WTC11 (cell line): Measurements from ENCODE around the gene NPAS3. TPM values are rescaled to one million over a fixed set of nuclear protein-coding genes. Genes with fewer than 3 reads are reported as not detected.

ENCODE experiments used
- ATAC-seq: fragments of 200-7000 bp; cut with Tn5 transposase; 2 replicates; pipeline ENCODE4 v1.10.0; 2021; ENCODE audit warnings: mild to moderate bottlenecking, moderate library complexity
- CTCF ChIA-PET: fragments of 300-600 bp; sonication (Branson Sonifier 250); formaldehyde crosslinking; loops from one replicate; lab custom pipeline; 2021; ENCODE audit warnings: antibody characterized with exemption; lab: Charles Lee
- POLR2A ChIA-PET: fragments of 350-600 bp; sonication (Branson Sonifier 250); formaldehyde crosslinking; loops from one replicate; lab custom pipeline; 2021; ENCODE audit warnings: antibody characterized with exemption; lab: Charles Lee
- DNase-seq: peaks from one replicate; pipeline ENCODE4 v3.0.0; 2021; ENCODE audit warnings: low spot score
- H3K27ac Mint-ChIP-seq: 2 replicates; pipeline ENCODE4 v1.8.0; 2021; ENCODE audit warnings: mixed read lengths
- H3K27me3 Mint-ChIP-seq: 2 replicates; pipeline ENCODE4 v1.8.0; 2021; ENCODE audit warnings: low read depth, mild to moderate bottlenecking, moderate library complexity, mixed read lengths
- H3K36me3 Mint-ChIP-seq: 2 replicates; pipeline ENCODE4 v1.8.0; 2021; ENCODE audit warnings: mixed read lengths
- H3K4me1 Mint-ChIP-seq: 2 replicates; pipeline ENCODE4 v1.8.0; 2022; ENCODE audit warnings: mixed read lengths
- H3K4me3 Mint-ChIP-seq: 2 replicates; pipeline ENCODE4 v1.8.0; 2021; ENCODE audit warnings: mild to moderate bottlenecking, moderate library complexity, mixed read lengths
- H3K9me3 Mint-ChIP-seq: 2 replicates; pipeline ENCODE4 v1.8.0; 2021; ENCODE audit warnings: mixed read lengths
- CTCF ChIP-seq: fragments of 200-600 bp; IDR thresholded peaks from 2 replicates; pipeline ENCODE4 v1.8.0; 2022; ENCODE audit warnings: antibody characterized with exemption
- E2F1 ChIP-seq: sonication (generic); formaldehyde crosslinking; IDR thresholded peaks from 2 replicates; pipeline ENCODE4 v1.8.0; 2022; ENCODE audit warnings: mild to moderate bottlenecking, missing genetic modification reagents
- ELF4 ChIP-seq: sonication (generic); formaldehyde crosslinking; IDR thresholded peaks from 2 replicates; pipeline ENCODE4 v1.8.1; 2022; ENCODE audit warnings: low read depth, mild to moderate bottlenecking, moderate library complexity, missing genetic modification reagents
- EMX1 ChIP-seq: fragments of 250-450 bp; sonication (Bioruptor Pico); IDR thresholded peaks from 2 replicates; pipeline ENCODE4 v1.8.0; 2021; ENCODE audit warnings: mild to moderate bottlenecking
- FOXJ3 ChIP-seq: sonication (generic); formaldehyde crosslinking; IDR thresholded peaks from 2 replicates; pipeline ENCODE4 v1.9.0; 2021; ENCODE audit warnings: missing genetic modification reagents, mild to moderate bottlenecking, borderline replicate concordance
- FOXP1 ChIP-seq: sonication (generic); formaldehyde crosslinking; IDR thresholded peaks from 2 replicates; pipeline ENCODE4 v1.8.0; 2022; ENCODE audit warnings: missing genetic modification reagents, mild to moderate bottlenecking, moderate library complexity, borderline replicate concordance
- FOXP4 ChIP-seq: sonication (generic); formaldehyde crosslinking; IDR thresholded peaks from 2 replicates; pipeline ENCODE4 v1.8.0; 2022; ENCODE audit warnings: mild to moderate bottlenecking, missing genetic modification reagents
- JAZF1 ChIP-seq: fragments of 250-450 bp; sonication (Bioruptor Pico); IDR thresholded peaks from 2 replicates; pipeline ENCODE4 v1.9.0; 2021; ENCODE audit warnings: moderate library complexity, mild to moderate bottlenecking, inconsistent platforms
- JUN ChIP-seq: sonication (generic); formaldehyde crosslinking; IDR thresholded peaks from 2 replicates; pipeline ENCODE4 v1.8.0; 2023; ENCODE audit warnings: mild to moderate bottlenecking, missing genetic modification reagents
- MXD4 ChIP-seq: fragments of 250-450 bp; sonication (Bioruptor Pico); IDR thresholded peaks from 2 replicates; pipeline ENCODE4 v1.8.0; 2021; ENCODE audit warnings: mild to moderate bottlenecking, moderate library complexity, borderline replicate concordance
- NR1H2 ChIP-seq: sonication (generic); formaldehyde crosslinking; IDR thresholded peaks from 2 replicates; pipeline ENCODE4 v1.9.0; 2021; ENCODE audit warnings: mild to moderate bottlenecking, moderate library complexity, missing genetic modification reagents
- NR3C1 ChIP-seq: sonication (generic); formaldehyde crosslinking; conservative IDR thresholded peaks from 2 replicates; pipeline ENCODE4 v1.8.1; 2023; ENCODE audit warnings: low read depth, mild to moderate bottlenecking, missing genetic modification reagents
- OVOL2 ChIP-seq: fragments of 250-450 bp; sonication (Bioruptor Pico); IDR thresholded peaks from 2 replicates; pipeline ENCODE4 v1.9.0; 2021; ENCODE audit warnings: mild to moderate bottlenecking, borderline replicate concordance
- STAT6 ChIP-seq: sonication (generic); formaldehyde crosslinking; conservative IDR thresholded peaks from 2 replicates; pipeline ENCODE4 v1.8.1; 2023; ENCODE audit warnings: mild to moderate bottlenecking, low read depth, missing genetic modification reagents, moderate library complexity
- TP53 ChIP-seq: sonication (generic); formaldehyde crosslinking; IDR thresholded peaks from 2 replicates; pipeline ENCODE4 v1.8.1; 2023; ENCODE audit warnings: mild to moderate bottlenecking, missing genetic modification reagents
- ZBTB43 ChIP-seq: sonication (generic); formaldehyde crosslinking; IDR thresholded peaks from 2 replicates; pipeline ENCODE4 v1.8.1; 2023; ENCODE audit warnings: mild to moderate bottlenecking, missing genetic modification reagents
- ZNF232 ChIP-seq: sonication (generic); formaldehyde crosslinking; IDR thresholded peaks from 2 replicates; pipeline ENCODE4 v1.8.0; 2022; ENCODE audit warnings: mild to moderate bottlenecking, missing genetic modification reagents
- ZNF396 ChIP-seq: fragments of 250-450 bp; sonication (Bioruptor Pico); IDR thresholded peaks from 2 replicates; pipeline ENCODE4 v1.8.0; 2021; ENCODE audit warnings: mild to moderate bottlenecking, moderate library complexity, borderline replicate concordance
- total RNA-seq: library from RNA; stranded (reverse); gene quantifications from 3 replicates; pipeline ENCODE4 v1.2.3, GENCODE V29; 2021
- TF ChIP-seq, protein P1 (sequence below): sonication (generic); formaldehyde crosslinking; IDR thresholded peaks from 2 replicates; pipeline ENCODE4 v1.8.1; 2022; ENCODE audit warnings: mild to moderate bottlenecking, missing genetic modification reagents, moderate library complexity, borderline replicate concordance
- TF ChIP-seq, protein P2 (sequence below): sonication (generic); formaldehyde crosslinking; IDR thresholded peaks from 2 replicates; pipeline ENCODE4 v1.8.0; 2022; ENCODE audit warnings: mild to moderate bottlenecking, missing genetic modification reagents
- TF ChIP-seq, protein P3 (sequence below): fragments of 250-450 bp; sonication (Bioruptor Pico); IDR thresholded peaks from 2 replicates; pipeline ENCODE4 v1.9.0; 2021; ENCODE audit warnings: mild to moderate bottlenecking
- TF ChIP-seq, protein P4 (sequence below): fragments of 250-450 bp; sonication (Bioruptor Pico); IDR thresholded peaks from 2 replicates; pipeline ENCODE4 v2.1.2; 2022; ENCODE audit warnings: mild to moderate bottlenecking, moderate library complexity

NPAS3 gene
- total RNA-seq, 1 experiment from 2014 or later = 3.2 TPM

DNA sequence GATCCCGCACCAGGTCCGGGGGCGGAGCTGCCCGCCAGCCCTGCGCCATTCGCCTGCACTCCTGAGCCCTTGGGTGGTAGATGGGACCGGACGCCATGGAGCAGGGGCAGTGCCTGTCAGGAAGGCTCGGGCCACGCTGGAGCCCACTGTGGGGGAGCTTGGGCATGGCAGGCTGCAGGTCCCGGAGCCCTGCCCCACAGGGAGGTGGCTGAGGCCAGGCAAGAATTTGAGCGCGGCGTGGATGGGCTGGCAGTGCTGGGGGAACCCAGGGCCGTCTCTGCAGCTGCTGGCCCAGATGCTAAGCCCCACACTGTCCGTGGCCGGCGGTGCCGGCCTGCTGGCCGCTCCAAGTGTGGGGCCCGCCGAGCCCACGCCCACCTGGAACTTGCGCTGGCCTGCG is 260.0 kb downstream of the NPAS3 start:
- Mint-ChIP-seq H3K4me1 (no peaks in the 10 kb centered on the region), H3K9me3 (peaks cover 19% of the 10 kb centered on the region), H3K36me3 (peaks cover 20% of the 10 kb centered on the region), H3K27ac (no peak overlapping the region), H3K27me3 (no peaks in the 10 kb centered on the region), H3K4me3 (no peak overlapping the region)
- TF ChIP-seq MXD4 (CRISPR knock-in tag) (no peak), ZBTB43 (no peak), OVOL2 (no peak), CTCF (no peak), FOXP1 (no peak), FOXJ3 (CRISPR knock-in tag) (no peak), STAT6 (no peak), E2F1 (CRISPR knock-in tag) (no peak), FOXP4 (no peak), ELF4 (CRISPR knock-in tag) (no peak), NR1H2 (no peak), TP53 (CRISPR knock-in tag) (no peak), ZNF396 (CRISPR knock-in tag) (no peak)
- TF ChIP-seq, protein P1, sequence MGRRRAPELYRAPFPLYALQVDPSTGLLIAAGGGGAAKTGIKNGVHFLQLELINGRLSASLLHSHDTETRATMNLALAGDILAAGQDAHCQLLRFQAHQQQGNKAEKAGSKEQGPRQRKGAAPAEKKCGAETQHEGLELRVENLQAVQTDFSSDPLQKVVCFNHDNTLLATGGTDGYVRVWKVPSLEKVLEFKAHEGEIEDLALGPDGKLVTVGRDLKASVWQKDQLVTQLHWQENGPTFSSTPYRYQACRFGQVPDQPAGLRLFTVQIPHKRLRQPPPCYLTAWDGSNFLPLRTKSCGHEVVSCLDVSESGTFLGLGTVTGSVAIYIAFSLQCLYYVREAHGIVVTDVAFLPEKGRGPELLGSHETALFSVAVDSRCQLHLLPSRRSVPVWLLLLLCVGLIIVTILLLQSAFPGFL (CRISPR knock-in tag) = no peak
- ChIA-PET CTCF (no interaction called here), POLR2A (no interaction called here)
- DNase-seq = no peak
- no peak for ATAC-seq

DNA sequence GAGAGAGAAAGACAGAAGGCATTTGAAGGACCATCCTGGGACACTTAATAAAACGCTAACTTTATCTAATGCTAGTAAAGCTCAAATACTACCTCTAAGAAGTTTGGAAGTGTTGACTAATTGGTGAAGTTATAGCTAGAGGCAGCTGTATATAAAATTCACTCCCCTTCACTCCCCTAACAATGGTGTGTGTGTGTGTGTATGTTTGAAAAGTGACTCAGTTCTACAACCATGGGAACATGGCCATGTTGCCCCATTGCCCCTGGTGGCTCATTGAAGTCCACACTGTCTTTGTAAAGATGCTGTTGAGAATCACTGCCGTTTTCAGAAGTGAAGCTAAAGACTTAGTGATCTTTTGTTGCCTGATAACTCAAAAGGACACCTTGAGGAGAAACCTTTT is 262.4 kb downstream of the NPAS3 start:
- Mint-ChIP-seq H3K9me3 (peaks cover 19% of the 10 kb centered on the region), H3K4me3 (no peak overlapping the region), H3K4me1 (no peaks in the 10 kb centered on the region), H3K27me3 (no peaks in the 10 kb centered on the region), H3K27ac (no peak overlapping the region), H3K36me3 (peaks cover 20% of the 10 kb centered on the region)
- ChIA-PET POLR2A (no interaction called here), CTCF (no interaction called here)
- no peak for ATAC-seq
- no peak for DNase-seq
- no peak for TF ChIP-seq JUN
- TF ChIP-seq, protein P2, sequence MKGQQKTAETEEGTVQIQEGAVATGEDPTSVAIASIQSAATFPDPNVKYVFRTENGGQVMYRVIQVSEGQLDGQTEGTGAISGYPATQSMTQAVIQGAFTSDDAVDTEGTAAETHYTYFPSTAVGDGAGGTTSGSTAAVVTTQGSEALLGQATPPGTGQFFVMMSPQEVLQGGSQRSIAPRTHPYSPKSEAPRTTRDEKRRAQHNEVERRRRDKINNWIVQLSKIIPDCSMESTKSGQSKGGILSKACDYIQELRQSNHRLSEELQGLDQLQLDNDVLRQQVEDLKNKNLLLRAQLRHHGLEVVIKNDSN (CRISPR knock-in tag) = no peak
- TF ChIP-seq NR3C1 (CRISPR knock-in tag) = no peak
- TF ChIP-seq, protein P3, sequence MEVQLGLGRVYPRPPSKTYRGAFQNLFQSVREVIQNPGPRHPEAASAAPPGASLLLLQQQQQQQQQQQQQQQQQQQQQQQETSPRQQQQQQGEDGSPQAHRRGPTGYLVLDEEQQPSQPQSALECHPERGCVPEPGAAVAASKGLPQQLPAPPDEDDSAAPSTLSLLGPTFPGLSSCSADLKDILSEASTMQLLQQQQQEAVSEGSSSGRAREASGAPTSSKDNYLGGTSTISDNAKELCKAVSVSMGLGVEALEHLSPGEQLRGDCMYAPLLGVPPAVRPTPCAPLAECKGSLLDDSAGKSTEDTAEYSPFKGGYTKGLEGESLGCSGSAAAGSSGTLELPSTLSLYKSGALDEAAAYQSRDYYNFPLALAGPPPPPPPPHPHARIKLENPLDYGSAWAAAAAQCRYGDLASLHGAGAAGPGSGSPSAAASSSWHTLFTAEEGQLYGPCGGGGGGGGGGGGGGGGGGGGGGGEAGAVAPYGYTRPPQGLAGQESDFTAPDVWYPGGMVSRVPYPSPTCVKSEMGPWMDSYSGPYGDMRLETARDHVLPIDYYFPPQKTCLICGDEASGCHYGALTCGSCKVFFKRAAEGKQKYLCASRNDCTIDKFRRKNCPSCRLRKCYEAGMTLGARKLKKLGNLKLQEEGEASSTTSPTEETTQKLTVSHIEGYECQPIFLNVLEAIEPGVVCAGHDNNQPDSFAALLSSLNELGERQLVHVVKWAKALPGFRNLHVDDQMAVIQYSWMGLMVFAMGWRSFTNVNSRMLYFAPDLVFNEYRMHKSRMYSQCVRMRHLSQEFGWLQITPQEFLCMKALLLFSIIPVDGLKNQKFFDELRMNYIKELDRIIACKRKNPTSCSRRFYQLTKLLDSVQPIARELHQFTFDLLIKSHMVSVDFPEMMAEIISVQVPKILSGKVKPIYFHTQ (CRISPR knock-in tag) = no peak
- TF ChIP-seq EMX1 = no peak
- TF ChIP-seq JAZF1 = no peak
- TF ChIP-seq ZNF232 = no peak
- TF ChIP-seq, protein P4, sequence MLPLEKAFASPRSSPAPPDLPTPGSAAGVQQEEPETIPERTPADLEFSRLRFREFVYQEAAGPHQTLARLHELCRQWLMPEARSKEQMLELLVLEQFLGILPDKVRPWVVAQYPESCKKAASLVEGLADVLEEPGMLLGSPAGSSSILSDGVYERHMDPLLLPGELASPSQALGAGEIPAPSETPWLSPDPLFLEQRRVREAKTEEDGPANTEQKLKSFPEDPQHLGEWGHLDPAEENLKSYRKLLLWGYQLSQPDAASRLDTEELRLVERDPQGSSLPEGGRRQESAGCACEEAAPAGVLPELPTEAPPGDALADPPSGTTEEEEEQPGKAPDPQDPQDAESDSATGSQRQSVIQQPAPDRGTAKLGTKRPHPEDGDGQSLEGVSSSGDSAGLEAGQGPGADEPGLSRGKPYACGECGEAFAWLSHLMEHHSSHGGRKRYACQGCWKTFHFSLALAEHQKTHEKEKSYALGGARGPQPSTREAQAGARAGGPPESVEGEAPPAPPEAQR (CRISPR knock-in tag) = no peak
